Measurements from ENCODE around the gene SPECC1. TPM values are rescaled to one million over a fixed set of nuclear protein-coding genes. Genes with fewer than 3 reads are reported as not detected.
"Not testable (repeated sequence)": the region's sequence is repeated elsewhere in the genome, so short reads cannot be mapped to it uniquely, and the experiment has no call there.

SPECC1 gene
- total and polyA plus RNA-seq, 3 donors from 2014 or later: 78.6 to 160 (median 148) TPM

- Histone ChIP-seq H3K27ac (peak overlapping the region; percentile 24 to 44), H3K4me3 (peak overlapping the region; percentile 55 to 64)
- DNase-seq: peak; percentile 83
- intact Hi-C loops (cut with DNase I; ENCODE audit: low total_unique reads); H3K4me1 ChIP-seq; H3K36me3 ChIP-seq (ENCODE audit: low read depth, missing control alignments); H3K27me3 ChIP-seq; H3K9me3 ChIP-seq: not testable (repeated sequence)
- peak; percentile 76 to 97 (median 89) for TF ChIP-seq CTCF (IDR thresholded peaks at IDR 0.05)
- WGBS, 2 donors: 13% methylated on average over 33 of the region's 47 CpGs; no CpG with 5 or more reads in 1 of the 2 donors
These were observed 311.5 kb downstream of the SPECC1 start for GRCh38 chr17:20320535-20321229.

GRCh38 chr17:20321357-20321756, 312.2 kb downstream of the SPECC1 start:
- H3K27ac ChIP-seq: peak overlapping the region in 1 of 2 donors; percentile 44
- 64 to 73% methylated on average over 12 to 27 of the region's 32 CpGs for WGBS, 2 donors
- not testable (repeated sequence) for DNase-seq

GRCh38 chr17:20327739-20328138, 318.6 kb downstream of the SPECC1 start:
- H3K27me3 ChIP-seq; H3K4me1 ChIP-seq; H3K27ac ChIP-seq; H3K4me3 ChIP-seq; DNase-seq; intact Hi-C loops (cut with DNase I; ENCODE audit: low total_unique reads); H3K36me3 ChIP-seq (ENCODE audit: low read depth, missing control alignments); H3K9me3 ChIP-seq: not testable (repeated sequence)
- 88 to 94% methylated on average over 3 of the region's 3 CpGs for WGBS, 2 donors

More at GRCh38 chr17:20321357-20321756, 312.2 kb downstream of the SPECC1 start:
- H3K4me1 ChIP-seq; H3K36me3 ChIP-seq (ENCODE audit: low read depth, missing control alignments); intact Hi-C loops (cut with DNase I; ENCODE audit: low total_unique reads); H3K9me3 ChIP-seq; H3K27me3 ChIP-seq: not testable (repeated sequence)
- peak overlapping the region; percentile 55 to 64 for H3K4me3 ChIP-seq

GRCh38 chr17:20351405-20351804, 342.2 kb downstream of the SPECC1 start:
- WGBS, 2 donors: no CpG with 5 or more reads among the region's 3 CpGs
- H3K4me3 ChIP-seq; H3K27me3 ChIP-seq; H3K36me3 ChIP-seq (ENCODE audit: low read depth, missing control alignments); DNase-seq; H3K27ac ChIP-seq; H3K4me1 ChIP-seq; H3K9me3 ChIP-seq; intact Hi-C loops (cut with DNase I; ENCODE audit: low total_unique reads): not testable (repeated sequence)

- DNase-seq; H3K4me3 ChIP-seq; H3K4me1 ChIP-seq; H3K27me3 ChIP-seq; H3K9me3 ChIP-seq; H3K27ac ChIP-seq; H3K36me3 ChIP-seq (ENCODE audit: low read depth, missing control alignments); intact Hi-C loops (cut with DNase I; ENCODE audit: low total_unique reads): not testable (repeated sequence)
- WGBS, 2 donors: 79% methylated on average over 3 of the region's 3 CpGs
These were observed 343.4 kb downstream of the SPECC1 start for GRCh38 chr17:20352567-20352966.

GRCh38 chr17:20363846-20364245, 354.7 kb downstream of the SPECC1 start:
- H3K4me3 ChIP-seq; H3K9me3 ChIP-seq; DNase-seq; H3K4me1 ChIP-seq; H3K27ac ChIP-seq; intact Hi-C loops (cut with DNase I; ENCODE audit: low total_unique reads); H3K36me3 ChIP-seq (ENCODE audit: low read depth, missing control alignments); H3K27me3 ChIP-seq: not testable (repeated sequence)
- WGBS, 2 donors: 68 to 76% methylated on average over 4 of the region's 4 CpGs

Small RNA genes within 50 kb of the gene (small RNA-seq; reads per million reads assigned to genes)
- gene AC008088.1: 0 reads per million in 2 donors
- 0 reads per million in 2 donors for gene RNU6-1057P
- gene RNU6-258P: 0 reads per million in 2 donors
- gene RNU6-467P: 0 reads per million in 2 donors

Other genes starting within 250 kb of the SPECC1 start
- 10 to 100 TPM; 69.2 to 87.2 TPM for gene ULK2, start 141.4 kb upstream of the SPECC1 start, total RNA-seq
- gene ULK2, start 141.4 kb upstream of the SPECC1 start, polyA plus RNA-seq (ENCODE audit: insufficient read depth, low read depth, low replicate concordance): 112 TPM
- gene AKAP10, start 31.5 kb upstream of the SPECC1 start, total RNA-seq: 10 to 100 TPM; 38.4 to 40.0 TPM
- gene AKAP10, start 31.5 kb upstream of the SPECC1 start, polyA plus RNA-seq (ENCODE audit: insufficient read depth, low read depth, low replicate concordance): 36.0 TPM